ENCODE measurements around the gene PLA2G4F. TPM values are rescaled to one million over a fixed set of nuclear protein-coding genes. Genes with fewer than 3 reads are reported as not detected.

The PLA2G4F gene
- total RNA-seq, 1 donor from 2014 or later, result not detected

GRCh38 chr15:42178056-42178455 is 21.6 kb upstream of the PLA2G4F start:
- no peaks in the 10 kb centered on the region for H3K9me3 Mint-ChIP-seq (ENCODE audit: low read depth)

DNA sequence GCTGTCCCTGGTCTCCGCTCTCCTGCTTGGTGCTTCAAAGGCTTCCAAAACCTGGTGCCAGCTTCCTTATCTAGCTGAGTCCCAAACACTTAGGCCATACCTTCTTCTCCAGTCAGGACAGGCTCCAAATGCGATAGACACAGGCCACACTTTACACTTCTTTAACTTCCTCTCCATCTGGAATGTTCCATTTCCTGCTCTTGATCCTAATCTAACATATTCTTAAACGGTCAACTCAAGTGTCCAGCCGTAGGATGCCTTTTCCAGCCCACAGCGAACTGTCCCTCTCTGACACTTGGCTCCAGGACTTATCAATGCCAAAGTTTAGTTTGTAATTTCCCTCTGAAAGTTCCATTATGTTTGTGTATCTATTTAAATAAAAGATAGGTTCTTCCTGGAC is 19.2 kb upstream of the PLA2G4F start:
- Mint-ChIP-seq H3K4me3 (ENCODE audit: unreplicated experiment) (no peak overlapping the region), H3K36me3 (ENCODE audit: low read depth) (peaks cover 44% of the 10 kb centered on the region), H3K27ac (ENCODE audit: unreplicated experiment) (no peak overlapping the region)

More at GRCh38 chr15:42178056-42178455, 21.6 kb upstream of the PLA2G4F start:
- Mint-ChIP-seq H3K27ac (ENCODE audit: unreplicated experiment) (no peak overlapping the region), H3K4me3 (ENCODE audit: unreplicated experiment) (no peak overlapping the region), H3K36me3 (ENCODE audit: low read depth) (peaks cover 44% of the 10 kb centered on the region), H3K4me1 (ENCODE audit: low read depth) (no peaks in the 10 kb centered on the region), H3K27me3 (ENCODE audit: low read depth) (no peaks in the 10 kb centered on the region)
- DNase-seq (ENCODE audit: low spot score), result no peak
- TF ChIP-seq CTCF (IDR thresholded peaks at IDR 0.05), result no peak

GRCh38 chr15:42172475-42172874 is 16.0 kb upstream of the PLA2G4F start:
- H3K27ac Mint-ChIP-seq (ENCODE audit: unreplicated experiment), result no peak overlapping the region
- no peak for DNase-seq (ENCODE audit: low spot score)
- no peaks in the 10 kb centered on the region for H3K27me3 Mint-ChIP-seq (ENCODE audit: low read depth)
- no peak for TF ChIP-seq CTCF (IDR thresholded peaks at IDR 0.05)
- H3K9me3 Mint-ChIP-seq (ENCODE audit: low read depth), result no peaks in the 10 kb centered on the region
- peaks cover 33% of the 10 kb centered on the region for H3K36me3 Mint-ChIP-seq (ENCODE audit: low read depth)
- no peaks in the 10 kb centered on the region for H3K4me1 Mint-ChIP-seq (ENCODE audit: low read depth)
- H3K4me3 Mint-ChIP-seq (ENCODE audit: unreplicated experiment), result no peak overlapping the region

More for the DNA sequence above, 19.2 kb upstream of the PLA2G4F start:
- Mint-ChIP-seq H3K4me1 (ENCODE audit: low read depth) (no peaks in the 10 kb centered on the region), H3K27me3 (ENCODE audit: low read depth) (no peaks in the 10 kb centered on the region), H3K9me3 (ENCODE audit: low read depth) (no peaks in the 10 kb centered on the region)
- no peak for TF ChIP-seq CTCF (IDR thresholded peaks at IDR 0.05)
- no peak for DNase-seq (ENCODE audit: low spot score)

- no peaks in the 10 kb centered on the region for H3K27me3 Mint-ChIP-seq (ENCODE audit: low read depth)
- H3K27ac Mint-ChIP-seq (ENCODE audit: unreplicated experiment), result no peak overlapping the region
- H3K4me1 Mint-ChIP-seq (ENCODE audit: low read depth), result no peaks in the 10 kb centered on the region
- no peak for TF ChIP-seq CTCF (IDR thresholded peaks at IDR 0.05)
- no peak overlapping the region for H3K4me3 Mint-ChIP-seq (ENCODE audit: unreplicated experiment)
- no peaks in the 10 kb centered on the region for H3K9me3 Mint-ChIP-seq (ENCODE audit: low read depth)
- peaks cover 37% of the 10 kb centered on the region for H3K36me3 Mint-ChIP-seq (ENCODE audit: low read depth)
- no peak for DNase-seq (ENCODE audit: low spot score)
Observed at GRCh38 chr15:42171795-42172194, 15.4 kb upstream of the PLA2G4F start.

- Mint-ChIP-seq H3K4me1 (ENCODE audit: low read depth) (no peaks in the 10 kb centered on the region), H3K27me3 (ENCODE audit: low read depth) (no peaks in the 10 kb centered on the region), H3K4me3 (ENCODE audit: unreplicated experiment) (no peak overlapping the region), H3K27ac (ENCODE audit: unreplicated experiment) (no peak overlapping the region), H3K9me3 (ENCODE audit: low read depth) (no peaks in the 10 kb centered on the region), H3K36me3 (ENCODE audit: low read depth) (peaks cover 44% of the 10 kb centered on the region)
- TF ChIP-seq CTCF (IDR thresholded peaks at IDR 0.05), result no peak
- no peak for DNase-seq (ENCODE audit: low spot score)
Observed at GRCh38 chr15:42171122-42171521, 14.7 kb upstream of the PLA2G4F start.
